HK-2 (cell line): ENCODE data around the gene KLK6.

Source experiments
- DNase-seq: peaks from one replicate; pipeline ENCODE4 v3.0.0-alpha.2; 2018; ENCODE audit not compliant: unreplicated experiment

Gene KLK6

DNA sequence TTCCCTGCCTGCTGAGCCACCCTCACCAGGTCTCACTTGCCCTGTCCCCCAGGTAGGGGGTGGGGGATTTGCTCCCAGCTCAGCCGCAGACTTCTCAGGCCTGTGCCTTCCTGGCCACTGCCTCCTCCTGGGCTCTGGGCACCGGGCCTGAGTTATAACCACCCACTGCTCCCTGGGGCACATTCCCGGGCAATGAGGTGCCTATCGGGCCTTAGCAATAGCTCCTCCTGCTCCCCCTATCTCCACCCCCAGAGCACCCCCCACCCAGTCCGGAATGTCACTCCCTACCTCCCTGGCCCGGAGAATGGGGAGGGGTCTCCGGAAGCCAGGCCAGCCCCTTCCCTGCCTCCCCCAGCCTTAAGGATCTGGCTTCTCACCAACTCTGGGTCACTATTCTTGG, 16.5 kb downstream of the KLK6 start, which contains the start of gene KLK5:
Gene KLK5, minus strand, starts transcription at position 129 of the 400 bp plus-strand sequence. CDS start 381 bp downstream, outside the sequence.
- DNase-seq = no peak

DNA sequence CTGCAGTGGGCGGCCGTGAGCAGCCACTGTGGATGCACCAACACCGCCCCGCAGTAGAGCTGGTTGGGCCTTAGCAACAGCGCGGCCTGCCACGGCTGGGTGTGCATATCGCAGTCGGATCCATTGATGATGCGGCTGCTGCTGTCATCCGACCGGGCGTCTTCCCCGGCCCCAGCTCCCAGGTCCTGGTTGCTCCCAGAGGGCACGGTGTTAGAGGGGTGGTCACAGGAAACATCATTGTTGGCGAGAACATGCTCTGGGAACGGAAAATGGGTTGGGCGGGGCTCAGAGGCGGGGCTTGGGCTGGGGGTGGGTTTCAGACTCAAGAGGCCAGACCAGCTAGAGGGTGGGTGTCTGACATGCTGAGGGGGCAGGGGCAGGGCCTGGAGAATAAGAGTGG, 19.5 kb downstream of the KLK6 start:
- DNase-seq = no peak

DNA sequence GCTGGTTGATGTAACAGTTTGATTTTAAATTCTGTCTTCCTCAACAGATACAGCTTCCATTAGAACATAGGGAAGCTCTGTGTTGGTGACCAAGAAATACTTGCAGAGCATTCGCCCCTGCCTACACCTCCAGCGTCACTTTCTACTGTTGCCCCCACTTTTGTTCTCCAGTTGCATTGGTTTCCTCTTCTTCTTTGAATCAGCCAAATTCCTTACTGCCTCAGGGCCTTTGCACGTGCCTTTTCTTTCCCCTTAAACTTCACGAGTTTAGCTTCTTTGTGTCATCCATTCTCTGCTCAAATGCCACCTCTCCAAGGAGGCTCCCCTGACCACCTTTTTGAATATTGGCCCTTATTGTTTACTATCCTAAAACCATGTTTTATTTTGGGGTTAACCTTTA, 22.3 kb downstream of the KLK6 start:
- DNase-seq = no peak

DNA sequence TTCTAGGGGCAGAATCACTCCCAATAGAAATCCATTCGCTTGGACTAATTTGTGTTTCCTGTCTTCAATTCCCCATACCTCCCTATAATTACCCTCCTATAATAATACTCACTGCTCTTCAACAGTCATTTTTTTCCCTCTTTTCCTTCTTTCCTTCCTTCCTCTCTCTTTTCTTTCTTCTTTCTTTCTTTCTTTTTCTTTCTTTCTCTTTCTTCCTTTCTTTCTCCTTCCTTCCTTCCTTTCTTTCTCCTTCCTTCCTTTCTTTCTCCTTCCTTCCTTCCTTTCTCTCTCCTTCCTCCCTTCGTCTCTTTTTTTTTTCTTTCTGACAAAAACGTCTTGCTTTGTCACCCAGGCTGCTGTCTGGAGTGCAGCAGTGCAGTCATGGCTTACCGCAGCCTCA, 24.6 kb downstream of the KLK6 start:
- DNase-seq = no peak

DNA sequence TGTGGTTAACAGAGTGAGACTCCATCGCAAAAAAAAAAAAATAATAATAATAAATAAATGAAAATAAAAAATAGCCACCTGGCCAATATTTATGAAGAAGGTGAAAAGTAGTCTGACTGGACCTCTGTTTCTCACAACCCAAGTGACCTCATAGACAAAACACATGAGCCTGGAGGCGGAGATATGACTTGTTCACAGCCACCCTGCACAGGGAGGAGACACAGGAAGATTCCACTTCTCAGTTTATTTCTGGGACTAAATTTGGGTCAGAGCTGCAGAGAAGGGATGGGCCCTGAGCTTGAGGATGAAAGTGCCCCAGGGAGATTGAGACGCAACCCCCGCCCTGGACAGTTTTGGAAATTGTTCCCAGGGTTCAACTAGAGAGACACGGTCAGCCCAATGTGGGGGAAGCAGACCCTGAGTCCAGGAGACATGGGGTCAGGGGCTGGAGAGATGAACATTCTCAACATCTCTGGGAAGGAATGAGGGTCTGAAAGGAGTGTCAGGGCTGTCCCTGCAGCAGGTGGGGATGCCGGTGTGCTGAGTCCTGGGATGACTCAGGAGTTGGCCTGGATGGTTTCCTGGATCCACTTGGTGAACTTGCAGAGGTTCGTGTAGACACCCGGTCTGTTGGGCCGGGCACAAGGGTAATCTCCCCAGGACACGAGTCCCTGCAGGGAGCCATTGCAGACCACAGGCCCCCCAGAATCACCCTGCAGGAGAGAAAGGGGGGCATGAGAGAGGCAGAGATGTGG, 26.1 kb downstream of the KLK6 start:
- no peak for DNase-seq

DNA sequence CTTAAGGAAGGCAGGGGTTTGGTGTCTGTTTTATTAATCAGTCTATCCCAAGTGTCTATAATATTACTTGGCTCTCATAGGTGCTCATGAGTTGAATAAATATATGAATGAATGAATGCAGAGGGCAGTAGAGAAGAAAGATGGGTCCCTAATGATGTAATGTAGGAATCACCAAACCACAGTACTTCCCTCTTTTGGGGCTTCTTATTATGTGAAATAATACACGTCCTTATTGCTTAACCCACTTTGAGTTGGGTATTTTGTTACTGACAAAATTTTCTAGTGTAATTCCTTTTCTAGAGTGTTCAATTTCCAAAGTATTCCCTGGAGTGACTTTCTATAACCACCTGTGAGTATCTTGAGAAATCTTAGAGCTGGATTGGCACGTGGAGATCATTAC, 29.8 kb downstream of the KLK6 start:
- DNase-seq = no peak

DNA sequence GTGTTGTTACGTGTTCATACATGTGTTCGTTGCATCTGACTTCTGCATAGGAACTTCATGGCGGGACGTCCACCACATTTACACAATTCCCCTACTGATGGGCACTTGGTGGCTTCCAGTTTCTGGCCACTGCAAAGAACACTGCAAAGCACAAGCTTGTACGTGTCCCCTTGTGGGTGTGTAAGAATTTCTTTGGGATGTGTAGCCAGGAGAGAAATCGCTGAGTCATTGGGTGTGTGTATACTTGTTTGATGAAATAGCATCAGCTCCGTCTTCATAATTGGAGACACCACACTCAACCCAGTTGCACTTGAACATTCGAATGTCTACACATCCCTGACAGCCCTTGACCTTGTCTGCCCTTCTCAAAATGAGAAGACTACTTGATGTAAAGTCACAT, 35.8 kb downstream of the KLK6 start:
- no peak for DNase-seq

DNA sequence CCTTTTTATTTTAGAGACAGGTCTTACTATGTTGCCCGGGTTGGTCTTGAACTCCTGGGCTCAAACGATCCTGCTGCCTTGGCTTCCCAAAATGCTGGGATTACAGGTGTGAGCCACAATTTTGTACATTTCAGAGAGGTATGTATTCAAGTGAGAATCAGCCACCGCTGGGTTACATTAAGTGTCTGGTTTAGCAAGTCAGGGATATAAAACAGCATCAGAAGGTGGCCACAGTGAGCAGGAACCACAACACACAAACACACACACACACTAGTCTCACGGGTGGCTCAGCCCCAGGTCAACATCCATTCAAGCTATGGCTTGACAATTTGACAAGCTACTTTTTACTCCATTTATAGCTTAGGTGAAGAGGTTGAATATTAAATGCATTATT, 36.7 kb downstream of the KLK6 start:
- no peak for DNase-seq

DNA sequence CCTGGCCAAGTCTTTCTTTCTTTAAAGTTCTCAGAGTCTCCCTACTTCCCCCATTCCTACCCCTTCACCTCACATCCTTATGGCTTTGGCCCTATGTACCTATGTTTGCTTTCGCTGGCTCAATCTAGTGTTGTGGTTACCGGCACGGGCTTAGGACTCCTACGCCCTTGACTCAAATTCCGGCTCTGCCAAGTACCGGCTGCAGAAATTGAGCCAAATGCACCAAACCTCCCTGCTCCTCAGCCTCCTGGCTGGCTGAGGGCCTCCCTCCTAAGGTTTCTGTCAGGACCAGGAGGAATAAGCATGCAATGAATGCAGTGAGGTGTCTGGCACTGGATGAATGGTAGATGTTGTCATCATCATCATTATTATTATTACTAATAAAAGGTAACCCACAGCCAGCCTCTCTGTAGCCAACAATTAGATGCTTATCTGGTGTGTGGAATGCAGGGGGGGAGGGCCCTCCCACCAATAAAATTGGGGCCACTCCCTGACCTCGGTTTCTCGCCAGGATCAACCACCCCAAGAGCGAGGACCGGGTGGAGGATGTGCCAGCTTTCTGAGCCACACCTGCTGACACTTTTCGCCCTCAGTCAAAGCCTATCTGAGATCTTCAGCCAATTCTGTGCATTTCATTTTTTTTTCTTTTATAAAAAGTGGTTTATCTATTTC, 37.2 kb downstream of the KLK6 start:
- DNase-seq = no peak

DNA sequence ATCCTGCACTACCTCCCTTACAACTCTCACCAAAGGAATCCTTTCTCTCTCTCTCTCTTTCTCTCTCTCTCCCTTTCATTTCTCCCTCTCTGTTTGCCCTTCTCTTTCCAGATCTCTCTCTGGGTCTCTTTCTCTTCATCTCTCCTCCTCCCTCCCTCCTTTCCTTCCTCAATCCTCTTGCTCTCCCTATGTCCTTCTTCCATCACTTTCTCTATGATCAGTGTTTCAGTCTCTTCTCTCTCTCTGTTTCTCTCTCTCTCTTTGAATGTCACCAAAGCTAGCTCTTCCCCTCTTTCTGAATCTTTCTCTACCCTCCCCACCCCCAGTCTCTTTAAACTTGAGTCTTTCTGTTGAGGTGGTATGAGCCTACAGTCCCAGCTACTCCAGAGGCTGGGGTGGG, 38.4 kb downstream of the KLK6 start:
- DNase-seq = no peak

DNA sequence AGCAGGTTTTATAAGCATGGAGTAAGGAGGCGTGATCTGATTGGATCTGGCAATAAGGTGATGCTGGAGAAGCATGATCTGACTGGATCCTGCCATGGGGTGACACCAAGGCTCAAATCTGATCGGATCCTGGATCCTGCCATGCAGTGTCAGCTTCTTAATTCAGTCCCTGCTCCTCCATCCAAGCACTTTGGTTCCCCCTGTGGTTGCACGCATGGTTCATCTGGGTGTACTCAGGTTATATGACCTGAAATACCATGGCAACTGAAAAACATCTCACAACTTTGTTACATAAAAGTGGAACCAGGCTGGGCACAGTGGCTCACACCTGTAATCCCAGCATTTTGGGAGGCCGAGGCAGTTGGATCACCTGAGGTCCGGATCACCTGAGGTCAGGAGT, 40.6 kb downstream of the KLK6 start:
- DNase-seq = no peak

DNA sequence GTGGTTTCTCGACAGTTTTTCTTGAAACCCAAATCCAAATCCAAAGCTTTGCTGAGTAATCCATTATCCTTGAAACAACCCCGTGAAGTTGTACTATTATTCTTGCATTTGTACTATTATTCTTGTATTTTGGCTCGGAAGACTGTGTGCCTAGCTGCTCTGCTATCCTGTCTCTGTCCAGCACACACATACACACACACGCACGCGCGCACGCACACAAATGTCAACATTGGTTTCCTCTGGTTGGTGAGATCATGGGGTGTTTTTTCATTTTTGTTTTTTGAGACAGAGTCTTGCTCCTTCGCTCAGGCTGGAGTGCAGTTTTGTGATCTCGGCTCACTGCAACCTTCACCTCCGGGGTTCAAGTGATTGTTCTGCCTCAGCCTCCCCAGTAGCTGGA, 43.2 kb downstream of the KLK6 start:
- DNase-seq = no peak

DNA sequence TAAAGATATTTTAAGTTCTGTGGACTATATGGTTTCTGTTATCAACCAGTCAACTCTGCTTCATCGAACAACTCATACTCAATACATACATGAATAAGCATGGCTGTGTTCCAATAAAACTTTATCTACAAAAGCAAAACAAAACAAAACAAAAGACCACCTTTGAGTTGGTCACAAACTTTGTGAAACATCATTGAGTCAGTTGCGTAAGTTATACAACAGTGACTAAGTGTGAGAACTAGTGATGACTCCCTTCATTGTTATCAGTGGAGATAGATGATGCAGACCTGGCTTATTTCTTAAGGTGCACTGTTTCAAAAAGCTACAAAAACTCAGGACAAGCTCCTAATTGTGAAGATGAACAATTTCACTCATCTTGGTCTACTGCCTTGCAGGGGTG, 43.7 kb downstream of the KLK6 start:
- DNase-seq = no peak

DNA sequence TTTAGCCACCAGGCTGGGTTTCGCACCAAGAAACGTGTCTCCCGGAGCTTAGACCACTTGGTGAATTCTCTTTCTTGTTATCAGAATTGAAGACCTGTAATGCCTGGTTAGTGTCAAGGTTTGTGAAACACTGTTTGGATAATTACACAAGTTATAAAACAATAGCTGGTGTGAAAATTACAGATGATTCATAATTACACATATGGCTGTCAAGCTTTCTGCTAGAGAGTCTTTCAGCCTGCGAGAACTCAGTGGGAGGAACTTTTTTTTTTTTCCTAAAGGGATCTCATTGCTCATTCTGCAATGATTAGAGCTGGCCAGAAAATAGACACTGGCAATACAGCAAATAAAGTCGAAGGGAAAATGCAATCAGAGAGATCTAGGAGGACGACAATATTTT, 44.8 kb downstream of the KLK6 start:
- DNase-seq = no peak

DNA sequence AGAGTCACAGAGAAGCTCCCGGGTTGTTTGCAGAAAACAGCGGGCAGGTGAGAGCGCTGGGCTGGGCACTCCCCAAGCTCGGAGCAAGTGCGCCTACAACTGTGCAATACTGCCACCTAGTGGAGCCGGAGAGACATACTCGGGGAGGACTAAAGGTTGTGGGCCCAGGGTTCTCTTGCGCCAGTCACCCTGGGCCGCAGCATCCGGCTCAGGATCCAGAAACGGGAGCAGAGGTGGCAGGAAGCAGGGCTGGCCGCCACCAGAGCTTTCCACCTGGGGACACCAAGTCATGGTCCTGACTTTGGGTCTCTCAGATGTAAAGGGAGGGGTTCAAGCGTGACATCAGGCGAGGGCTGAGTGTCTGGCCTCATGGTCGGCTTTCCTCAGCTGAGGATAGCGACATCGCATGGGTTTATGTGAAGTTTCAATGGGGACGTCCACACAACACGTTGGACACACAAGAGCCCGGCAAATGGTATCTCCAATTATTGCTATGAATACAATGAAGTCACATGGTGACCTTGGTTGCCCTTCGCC, 47.0 kb downstream of the KLK6 start:
- peak; percentile 78 for DNase-seq

DNA sequence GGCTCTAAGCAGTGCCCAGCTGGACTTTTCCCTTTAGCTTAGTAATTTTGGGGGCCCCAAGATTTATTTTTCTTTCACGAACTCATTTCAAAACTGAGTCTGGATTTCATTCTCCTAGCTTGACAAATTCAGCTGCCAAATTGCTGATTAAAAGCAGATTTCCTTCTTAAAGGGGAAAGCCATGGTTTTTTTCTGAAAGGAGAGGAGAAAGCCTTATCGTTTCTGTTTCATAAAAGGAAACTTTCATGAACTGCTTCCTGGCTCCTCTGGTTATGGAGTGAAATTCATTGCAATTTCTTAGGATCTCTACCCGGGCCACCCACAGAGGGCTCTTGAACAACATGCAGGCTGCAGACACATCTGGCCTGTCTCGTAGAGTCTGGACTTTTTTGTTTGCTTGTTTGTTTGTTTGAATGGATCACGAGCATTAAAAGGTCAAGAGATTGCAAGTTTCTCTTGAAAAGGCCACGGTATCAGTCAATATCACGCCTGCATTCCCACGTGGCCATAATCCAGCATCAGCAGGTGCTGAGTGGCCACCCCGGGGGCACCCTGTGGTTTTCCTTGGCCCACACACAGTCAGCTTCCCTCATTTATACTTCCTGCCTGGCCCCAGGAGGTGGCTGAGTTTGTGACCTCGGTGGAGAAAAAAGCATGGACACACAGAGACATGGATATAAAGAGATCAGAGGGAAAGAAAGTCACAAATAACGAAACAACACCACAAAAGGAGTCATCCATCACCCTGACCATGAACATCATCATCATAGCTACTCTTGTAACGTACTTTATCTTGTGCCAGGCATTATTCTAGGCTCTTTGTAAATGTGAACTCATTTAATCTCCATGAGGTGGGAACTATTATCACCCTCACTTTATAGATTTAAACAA, 47.7 kb downstream of the KLK6 start:
- DNase-seq = no peak

DNA sequence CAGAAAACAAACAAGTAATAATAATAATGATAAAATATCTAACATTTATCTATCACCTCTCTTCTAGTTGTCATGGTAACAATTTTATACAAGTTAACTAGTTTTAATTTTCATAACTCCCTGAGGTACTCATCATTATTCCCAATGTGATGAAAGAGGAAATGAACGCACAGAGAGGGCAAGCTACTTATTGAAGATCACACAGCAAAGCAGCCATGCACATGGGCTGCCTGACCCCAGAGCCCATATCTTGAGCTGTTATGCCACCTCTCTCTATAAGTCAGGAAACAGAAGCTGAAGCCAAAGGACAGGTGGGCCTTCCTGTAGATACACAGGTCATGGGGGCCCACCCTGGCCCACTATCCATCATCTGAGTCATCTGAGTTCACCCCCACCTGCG, 53.3 kb downstream of the KLK6 start:
- DNase-seq = no peak

DNA sequence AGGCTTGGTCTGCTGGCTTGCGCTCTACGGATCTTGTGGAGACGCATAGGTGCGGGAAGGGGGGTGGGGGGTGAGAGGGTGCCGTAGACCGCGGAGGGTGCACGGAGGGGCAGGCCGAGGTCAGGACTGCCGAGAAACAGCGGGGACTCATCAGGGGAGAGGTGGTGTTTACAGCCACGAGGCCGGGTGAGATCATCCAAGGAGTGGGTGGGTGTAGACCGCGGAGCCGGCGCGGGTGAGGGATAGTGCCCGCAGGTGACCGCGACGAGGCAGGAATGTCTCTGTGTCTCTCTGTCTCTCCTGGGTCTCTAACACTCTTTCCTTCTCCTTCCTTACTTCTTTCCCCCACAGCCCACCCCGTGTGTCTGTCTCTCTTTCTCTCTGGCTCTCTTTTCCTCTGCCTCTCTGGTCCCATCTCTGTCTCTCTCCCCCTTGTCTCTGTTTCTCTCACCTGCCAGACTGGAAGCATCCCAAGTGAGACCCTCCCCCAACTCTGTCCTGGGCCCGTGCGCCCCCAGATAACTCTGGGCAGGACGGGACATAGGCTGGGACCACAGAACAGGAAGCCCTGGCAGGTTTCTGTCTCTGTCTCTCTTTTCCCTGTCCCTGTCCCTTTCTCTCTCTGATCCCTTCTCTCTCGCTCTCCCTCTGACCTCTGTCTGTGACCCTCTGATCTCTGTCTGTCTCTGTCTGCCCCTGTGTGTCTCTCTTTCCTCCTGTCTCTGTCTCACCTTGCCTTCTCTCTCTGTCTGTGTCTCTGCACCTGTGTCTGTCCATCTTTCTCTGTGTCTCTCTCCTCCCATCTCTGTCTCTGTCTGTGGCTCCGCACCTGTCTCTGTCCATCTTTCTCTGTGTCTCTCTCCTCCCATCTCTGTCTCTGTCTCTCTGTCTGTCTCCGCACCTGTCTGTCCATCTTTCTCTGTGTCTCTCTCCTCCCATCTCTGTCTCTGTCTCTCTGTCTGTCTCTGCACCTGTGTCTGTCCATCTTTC, 56.4 kb downstream of the KLK6 start:
- peak; percentile 29 for DNase-seq

DNA sequence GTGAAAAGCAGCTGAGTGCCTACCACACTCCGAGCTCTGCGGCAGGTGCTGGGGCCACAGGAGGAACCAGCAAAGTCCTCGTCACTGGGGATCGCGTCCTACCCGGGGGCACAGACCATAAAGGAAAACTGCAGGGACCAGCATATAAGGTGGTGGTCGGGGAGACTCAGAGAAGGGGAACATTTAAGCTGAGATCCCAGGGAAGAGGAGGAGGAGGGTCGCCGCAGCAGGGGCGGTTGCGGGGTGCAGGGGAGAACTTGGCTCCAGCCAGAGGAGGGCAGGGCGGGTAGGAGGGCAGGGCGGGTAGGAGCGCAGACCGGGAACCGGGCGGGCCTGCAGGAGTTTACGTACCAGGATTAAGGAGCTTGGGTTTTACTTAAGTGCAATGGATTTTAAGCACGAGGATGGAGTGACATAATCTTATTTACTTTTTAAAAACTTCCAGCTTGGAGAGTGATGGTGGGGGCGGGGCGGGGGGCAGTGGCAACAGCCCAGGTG, 57.2 kb downstream of the KLK6 start:
- DNase-seq = no peak

DNA sequence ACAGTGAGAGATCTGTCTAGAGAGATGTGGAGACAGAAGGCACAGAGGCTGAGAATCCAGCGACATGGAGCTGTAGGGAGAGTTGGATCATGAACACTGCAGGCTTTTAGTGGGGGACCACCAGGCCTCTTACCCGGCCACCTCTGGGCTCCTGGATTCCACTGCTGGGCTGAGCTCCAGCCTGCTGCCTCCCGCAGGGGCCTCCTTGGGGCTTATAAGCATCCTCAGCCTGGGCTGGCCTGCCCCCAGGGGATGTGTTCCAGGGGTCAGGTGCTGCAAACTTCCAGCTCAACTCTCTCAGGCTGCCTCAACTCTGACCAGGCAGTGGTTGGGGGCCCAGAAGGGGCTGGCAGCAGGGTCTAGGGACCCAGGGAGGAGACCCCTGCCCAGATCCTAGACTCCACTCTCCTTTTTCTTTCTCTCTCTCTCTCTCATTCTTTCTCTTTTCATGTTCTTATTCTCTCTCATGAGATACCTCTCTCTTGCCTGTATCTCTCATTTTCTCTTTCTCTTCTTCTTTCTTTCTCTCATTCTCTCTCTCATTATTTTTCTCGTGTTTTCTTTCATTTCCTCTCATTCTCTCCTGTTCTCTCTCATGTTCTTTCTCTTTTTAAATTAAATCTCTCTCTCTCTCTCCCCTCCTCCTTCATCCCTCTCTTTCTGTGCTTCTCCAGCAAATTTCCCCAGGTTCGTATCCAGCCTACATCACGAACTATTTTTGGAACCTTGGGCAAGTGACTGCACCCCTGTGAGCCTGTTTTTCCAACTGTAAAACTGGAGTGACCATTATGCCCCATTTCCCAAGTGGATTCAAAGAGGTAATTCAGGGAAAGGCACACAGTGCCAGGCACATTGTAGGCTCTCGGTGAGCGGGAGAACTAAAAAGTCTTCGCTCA, 57.9 kb downstream of the KLK6 start, which contains the start of gene KLK4:
Gene KLK4, minus strand, starts transcription at position 190 of the 896 bp plus-strand sequence. CDS start 657 bp downstream, outside the sequence.
- DNase-seq = no peak
